Measurements from ENCODE around the gene C9orf72. TPM values are rescaled to one million over a fixed set of nuclear protein-coding genes. Genes with fewer than 3 reads are reported as not detected.

The C9orf72 gene
- total and polyA plus RNA-seq, 3 experiments from 2014 or later, result 3.9 to 6.3 (median 5.5) TPM

GRCh38 chr9:27534658-27535209 is 38.5 kb downstream of the C9orf72 start:
- Histone ChIP-seq H3K27me3 (ENCODE audit: insufficient read depth, low read length, poor library complexity, severe bottlenecking) (no peaks in the 10 kb centered on the region), H3K4me1 (ENCODE audit: insufficient read depth, low read length) (no peaks in the 10 kb centered on the region), H3K36me3 (ENCODE audit: insufficient read depth, low read length) (no peaks in the 10 kb centered on the region), H3K27ac (ENCODE audit: low read depth, low read length) (no peak overlapping the region), H3K4me3 (ENCODE audit: low read length) (no peak overlapping the region), H3K9me3 (ENCODE audit: low read length) (no peaks in the 10 kb centered on the region)
- CTCF ChIA-PET, result no interaction called here
- POLR2A ChIA-PET, result no interaction called here
- DNase-seq, result no peak
- H3K27me3 Mint-ChIP-seq, result no peaks in the 10 kb centered on the region
- H3K27ac Mint-ChIP-seq, result no peak overlapping the region
- peaks cover 0 to 3% (median 2%) of the 10 kb centered on the region in 3 donors for H3K4me1 Mint-ChIP-seq
- peaks cover 0 to 8% (median 8%) of the 10 kb centered on the region in 3 donors for H3K36me3 Mint-ChIP-seq
- H3K9me3 Mint-ChIP-seq, result no peaks in the 10 kb centered on the region
- peak overlapping the region in 1 of 7 donors; percentile 24 for H3K4me3 Mint-ChIP-seq

- no peak for DNase-seq
- no peak overlapping the region for H3K27ac ChIP-seq (ENCODE audit: low read depth, low read length)
- no peaks in the 10 kb centered on the region for H3K9me3 ChIP-seq (ENCODE audit: low read length)
- no peaks in the 10 kb centered on the region for H3K9me3 Mint-ChIP-seq
- H3K4me1 Mint-ChIP-seq, result peaks cover 0 to 4% (median 3%) of the 10 kb centered on the region in 3 donors
- no peak overlapping the region for H3K27ac Mint-ChIP-seq
- H3K4me3 ChIP-seq (ENCODE audit: low read length), result no peak overlapping the region
- H3K4me1 ChIP-seq (ENCODE audit: insufficient read depth, low read length), result no peaks in the 10 kb centered on the region
- ChIA-PET POLR2A (no interaction called here), CTCF (no interaction called here)
- no peaks in the 10 kb centered on the region for H3K36me3 ChIP-seq (ENCODE audit: insufficient read depth, low read length)
- no peaks in the 10 kb centered on the region for H3K27me3 ChIP-seq (ENCODE audit: insufficient read depth, low read length, poor library complexity, severe bottlenecking)
- no peak overlapping the region for H3K4me3 Mint-ChIP-seq
- H3K36me3 Mint-ChIP-seq, result peaks cover 0 to 8% (median 8%) of the 10 kb centered on the region in 3 donors
- H3K27me3 Mint-ChIP-seq, result no peaks in the 10 kb centered on the region
Observed at GRCh38 chr9:27534131-27534530, 39.1 kb downstream of the C9orf72 start.

- H3K4me1 ChIP-seq (ENCODE audit: insufficient read depth, low read length), result no peaks in the 10 kb centered on the region
- no peaks in the 10 kb centered on the region for H3K27me3 ChIP-seq (ENCODE audit: insufficient read depth, low read length, poor library complexity, severe bottlenecking)
- no peaks in the 10 kb centered on the region for H3K9me3 ChIP-seq (ENCODE audit: low read length)
- H3K36me3 ChIP-seq (ENCODE audit: insufficient read depth, low read length), result no peaks in the 10 kb centered on the region
- Mint-ChIP-seq H3K27ac (no peak overlapping the region), H3K27me3 (no peaks in the 10 kb centered on the region), H3K4me1 (peaks cover 1 to 8% (median 6%) of the 10 kb centered on the region in 3 donors), H3K36me3 (peaks cover 0 to 9% (median 8%) of the 10 kb centered on the region in 3 donors), H3K9me3 (no peaks in the 10 kb centered on the region), H3K4me3 (no peak overlapping the region)
- H3K27ac ChIP-seq (ENCODE audit: low read depth, low read length), result no peak overlapping the region
- POLR2A ChIA-PET, result no interaction called here
- no peak for DNase-seq
- CTCF ChIA-PET, result no interaction called here
- no peak overlapping the region for H3K4me3 ChIP-seq (ENCODE audit: low read length)
Observed at GRCh38 chr9:27533311-27533710, 40.0 kb downstream of the C9orf72 start.

GRCh38 chr9:27532046-27532445 is 41.2 kb downstream of the C9orf72 start:
- H3K4me3 ChIP-seq (ENCODE audit: low read length), result no peak overlapping the region
- no peaks in the 10 kb centered on the region for H3K27me3 ChIP-seq (ENCODE audit: insufficient read depth, low read length, poor library complexity, severe bottlenecking)
- Mint-ChIP-seq H3K27ac (no peak overlapping the region), H3K27me3 (no peaks in the 10 kb centered on the region), H3K4me1 (peaks cover 7 to 15% (median 10%) of the 10 kb centered on the region in 3 donors), H3K9me3 (no peaks in the 10 kb centered on the region), H3K4me3 (no peak overlapping the region), H3K36me3 (peaks cover 0 to 9% (median 4%) of the 10 kb centered on the region in 3 donors)
- no peaks in the 10 kb centered on the region for H3K36me3 ChIP-seq (ENCODE audit: insufficient read depth, low read length)
- ChIA-PET CTCF (no interaction called here), POLR2A (no interaction called here)
- no peaks in the 10 kb centered on the region for H3K9me3 ChIP-seq (ENCODE audit: low read length)
- H3K27ac ChIP-seq (ENCODE audit: low read depth, low read length), result no peak overlapping the region
- no peak for DNase-seq
- H3K4me1 ChIP-seq (ENCODE audit: insufficient read depth, low read length), result peaks cover 7% of the 10 kb centered on the region

GRCh38 chr9:27530915-27531755 is 42.1 kb downstream of the C9orf72 start:
- Histone ChIP-seq H3K4me3 (ENCODE audit: low read length) (no peak overlapping the region), H3K9me3 (ENCODE audit: low read length) (no peaks in the 10 kb centered on the region), H3K27me3 (ENCODE audit: insufficient read depth, low read length, poor library complexity, severe bottlenecking) (no peaks in the 10 kb centered on the region), H3K27ac (ENCODE audit: low read depth, low read length) (no peak overlapping the region), H3K4me1 (ENCODE audit: insufficient read depth, low read length) (peaks cover 7% of the 10 kb centered on the region), H3K36me3 (ENCODE audit: insufficient read depth, low read length) (no peaks in the 10 kb centered on the region)
- ChIA-PET CTCF (interaction anchor here (2.0 to 2.1 kb wide), 2 partner anchors 9 to 198 kb away, joined by 12 to 27 read pairs; no protein-coding TSS in a partner anchor), POLR2A (interaction anchor here (2.0 kb wide), 1 partner anchor 198 kb away, joined by 6 read pairs; no protein-coding TSS in a partner anchor)
- Mint-ChIP-seq H3K27ac (peak overlapping the region in 1 of 8 donors; percentile 61), H3K9me3 (no peaks in the 10 kb centered on the region), H3K36me3 (peaks cover 0 to 9% (median 4%) of the 10 kb centered on the region in 3 donors), H3K27me3 (no peaks in the 10 kb centered on the region), H3K4me1 (peaks cover 7 to 15% (median 10%) of the 10 kb centered on the region in 3 donors), H3K4me3 (peak overlapping the region in 1 of 7 donors; percentile 31)
- no peak for DNase-seq

DNA sequence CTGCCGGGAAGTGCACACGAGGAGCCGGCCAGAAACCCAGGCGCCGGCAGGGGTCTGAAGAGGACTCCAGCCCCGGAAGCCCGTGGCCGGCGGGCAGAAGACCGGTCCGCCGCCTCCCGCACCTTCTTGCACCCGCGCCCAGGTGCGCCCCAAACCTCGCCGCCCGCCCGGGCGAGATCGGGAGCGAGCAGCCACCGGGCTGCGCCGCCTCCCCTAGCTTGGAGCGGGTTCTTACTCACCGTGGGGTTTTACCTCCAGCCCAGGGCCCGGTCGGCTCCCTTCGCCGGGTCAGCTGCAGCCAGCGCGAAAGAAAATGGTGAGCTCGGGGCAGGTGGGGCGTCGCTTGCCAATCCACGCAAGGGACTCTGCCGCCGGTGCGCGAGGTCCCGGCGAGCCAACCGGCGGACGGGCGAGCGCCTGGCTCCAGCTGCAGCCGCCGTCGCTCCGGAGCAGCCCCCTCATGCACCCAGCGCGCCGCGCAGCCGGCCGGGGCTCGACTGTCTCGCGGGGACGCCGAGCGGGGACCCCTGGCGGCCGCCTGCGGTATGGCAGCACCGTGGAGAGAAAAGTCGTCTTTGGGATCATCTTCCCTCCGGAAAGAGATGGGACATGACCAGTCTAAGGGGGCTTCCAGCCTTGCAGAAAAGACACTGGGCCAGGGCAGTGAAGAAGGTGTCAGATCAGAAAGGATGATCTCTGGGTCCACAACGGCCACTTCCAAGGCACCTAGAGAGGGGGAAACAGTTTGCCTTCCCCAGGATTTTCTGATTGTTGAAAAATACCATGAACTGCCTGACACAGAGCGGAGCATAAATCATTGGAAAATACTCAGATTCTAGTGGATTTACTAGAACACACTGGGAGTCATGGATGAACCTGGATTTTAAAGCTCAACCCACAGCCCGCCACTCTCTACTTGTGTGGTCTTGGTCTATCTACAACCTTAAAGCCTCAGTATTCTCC is 43.7 kb downstream of the C9orf72 start, which contains the start of gene MOB3B:
Gene MOB3B (minus strand): TSS at position 499 of the 963 bp plus-strand sequence. CDS start 74,264 bp downstream, outside the sequence.
- Histone ChIP-seq H3K9me3 (ENCODE audit: low read length) (no peaks in the 10 kb centered on the region), H3K4me3 (ENCODE audit: low read length) (peak within 1 kb of the TSS; percentile 74), H3K27me3 (ENCODE audit: insufficient read depth, low read length, poor library complexity, severe bottlenecking) (no peaks in the 10 kb centered on the region), H3K36me3 (ENCODE audit: insufficient read depth, low read length) (no peaks in the 10 kb centered on the region), H3K27ac (ENCODE audit: low read depth, low read length) (peak within 1 kb of the TSS; percentile 26), H3K4me1 (ENCODE audit: insufficient read depth, low read length) (peaks cover 7% of the 10 kb centered on the region)
- Mint-ChIP-seq H3K9me3 (no peaks in the 10 kb centered on the region), H3K36me3 (peaks cover 0 to 5% (median 0%) of the 10 kb centered on the region in 3 donors), H3K4me1 (peaks cover 7 to 15% (median 10%) of the 10 kb centered on the region in 3 donors), H3K27me3 (no peaks in the 10 kb centered on the region), H3K4me3 (peak within 1 kb of the TSS; percentile 86 to 95 (median 90)), H3K27ac (peak within 1 kb of the TSS in 7 of 8 donors; percentile 57 to 86 (median 77))
- POLR2A ChIA-PET, result interaction anchor here (2.0 kb wide), 1 partner anchor 196 kb away, joined by 6 read pairs; no protein-coding TSS in a partner anchor
- CTCF ChIA-PET, result interaction anchor here (0.7 to 2.1 kb wide), 18 partner anchors 10 to 202 kb away, joined by 3 to 27 read pairs (median 5); no protein-coding TSS in a partner anchor
- peak; percentile 65 to 81 (median 68) for DNase-seq

- Mint-ChIP-seq H3K27me3 (no peaks in the 10 kb centered on the region), H3K27ac (peak overlapping the region in 7 of 8 donors; percentile 38 to 86 (median 77)), H3K36me3 (peaks cover 0 to 2% (median 0%) of the 10 kb centered on the region in 3 donors), H3K9me3 (no peaks in the 10 kb centered on the region), H3K4me3 (peak overlapping the region; percentile 86 to 95 (median 90)), H3K4me1 (peaks cover 7 to 15% (median 10%) of the 10 kb centered on the region in 3 donors)
- Histone ChIP-seq H3K27me3 (ENCODE audit: insufficient read depth, low read length, poor library complexity, severe bottlenecking) (no peaks in the 10 kb centered on the region), H3K36me3 (ENCODE audit: insufficient read depth, low read length) (no peaks in the 10 kb centered on the region), H3K9me3 (ENCODE audit: low read length) (no peaks in the 10 kb centered on the region), H3K4me3 (ENCODE audit: low read length) (peak overlapping the region; percentile 74), H3K4me1 (ENCODE audit: insufficient read depth, low read length) (peaks cover 7% of the 10 kb centered on the region), H3K27ac (ENCODE audit: low read depth, low read length) (peak overlapping the region; percentile 26)
- DNase-seq, result peak; percentile 6 to 55 (median 33)
- POLR2A ChIA-PET, result interaction anchor here (2.0 kb wide), 1 partner anchor 195 kb away, joined by 6 read pairs; no protein-coding TSS in a partner anchor
- CTCF ChIA-PET, result interaction anchor here (0.7 to 2.1 kb wide), 18 partner anchors 11 to 201 kb away, joined by 3 to 27 read pairs (median 5); no protein-coding TSS in a partner anchor
Observed at GRCh38 chr9:27528886-27529315, 44.4 kb downstream of the C9orf72 start.
